DND-41 (cell line): ENCODE measurements around the gene SEC24D.

Experiments used
- CTCF ChIP-seq: IDR thresholded peaks from 2 replicates; pipeline ENCODE4 v1.5.1; 2012; ENCODE audit warnings: borderline replicate concordance, low read length, moderate library complexity, mild to moderate bottlenecking; ENCODE audit not compliant: poor library complexity, severe bottlenecking; ENCODE audit errors: extremely low read depth
- EZH2 ChIP-seq: IDR thresholded peaks from 3 replicates; pipeline ENCODE4 v1.6.1; 2012; ENCODE audit warnings: borderline replicate concordance, low read depth, mild to moderate bottlenecking, moderate library complexity, low read length, inconsistent platforms; ENCODE audit not compliant: severe bottlenecking

GRCh38 chr4:118676128-118676527, 159.8 kb downstream of the SEC24D start:
- TF ChIP-seq EZH2 (no peak), CTCF (peak; percentile 6)
